ENCODE results near the gene DSTYK. TPM values are rescaled to one million over a fixed set of nuclear protein-coding genes. Genes with fewer than 3 reads are reported as not detected.

DSTYK gene
- total and polyA plus RNA-seq, 2 donors (not counting 3 experiments of a cell fraction or from before 2014, with no cell fraction given), result 3.6 to 8.7 TPM

DNA sequence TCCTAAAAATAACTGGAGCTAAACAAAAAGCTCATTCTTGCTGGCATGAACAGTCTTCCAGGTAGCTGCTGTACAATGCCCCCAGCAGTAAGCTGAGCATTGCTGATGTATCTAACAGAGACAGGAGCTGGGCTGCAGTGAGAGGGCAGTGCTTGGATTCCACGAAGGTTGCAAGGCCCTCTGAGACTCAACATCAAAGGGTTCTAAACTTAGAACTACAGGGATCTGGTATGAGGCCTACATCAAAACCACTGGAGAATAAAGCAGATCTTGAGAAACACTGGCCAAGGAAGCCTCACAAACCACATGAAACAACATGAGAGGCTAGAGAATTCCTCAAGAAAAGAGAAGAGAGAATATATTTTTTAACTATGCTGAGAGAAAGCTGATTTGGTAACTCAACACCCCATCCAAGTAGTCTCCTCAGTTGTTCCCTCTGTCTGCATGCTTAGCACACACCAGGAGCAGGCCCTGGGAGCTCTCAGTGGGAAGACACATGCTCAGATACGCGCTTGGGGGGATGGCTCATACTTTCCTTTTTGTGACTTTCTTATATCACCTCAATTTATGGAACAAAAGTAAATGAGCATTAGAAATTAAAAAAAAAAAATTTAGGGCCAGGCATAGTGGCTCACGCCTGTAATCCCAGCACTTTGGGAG is 27.7 kb downstream of the DSTYK start:
- H2AFZ ChIP-seq (ENCODE audit: low read depth, low read length), result no peak overlapping the region
- H3K4me1 ChIP-seq (ENCODE audit: control insufficient read depth, extremely low read depth, insufficient read depth, low read length), result peaks cover 8% of the 10 kb centered on the region
- H4K20me1 ChIP-seq (replicated peaks; ENCODE audit: control insufficient read depth, extremely low read depth, insufficient read depth, low read length), result no peaks in the 10 kb centered on the region
- dilution Hi-C loops (cut with MboI; ENCODE audit: extremely low pct_ligation_motif_present, low sequenced_read_pairs) (no loop called here), intact Hi-C loops (cut with micrococcal nuclease) (no loop called here)
- CTCF ChIA-PET, result no interaction called here
- no peak overlapping the region for H3K4me2 ChIP-seq (ENCODE audit: insufficient read depth, low read length)
- no peaks in the 10 kb centered on the region for H3K79me2 ChIP-seq (ENCODE audit: control insufficient read depth, insufficient read depth, low read length)
- peaks cover 3% of the 10 kb centered on the region in 2 experiments for H3K36me3 ChIP-seq (ENCODE audit: control insufficient read depth in 2 of 2, extremely low read depth in 1 of 2, insufficient read depth in 2 of 2, low read length in 2 of 2)
- BruUV-seq (replicated peaks), result no TSS peak
- no peak overlapping the region for H3K9ac ChIP-seq (replicated peaks; ENCODE audit: extremely low read depth, insufficient read depth, low read length)
- POLR2A ChIA-PET, result no interaction called here
- no peaks in the 10 kb centered on the region for H3K9me3 ChIP-seq (replicated peaks; ENCODE audit: control insufficient read depth, insufficient read depth, low read length)
- FAIRE-seq (peak; percentile 12), DNase-seq (ENCODE audit: low read depth, low spot score) (no peak)
- no peak overlapping the region for H3K27ac ChIP-seq (ENCODE audit: insufficient read depth, low read depth, low read length)
- no peaks in the 10 kb centered on the region for H3K27me3 ChIP-seq (ENCODE audit: control insufficient read depth in 2 of 2, insufficient read depth in 2 of 2, low read length in 2 of 2)
- no peak for TF ChIP-seq MYC (IDR thresholded peaks at IDR 0.05; ENCODE audit: low read depth, low read length)
- TF ChIP-seq EZH2 (IDR thresholded peaks at IDR 0.05; ENCODE audit: borderline replicate concordance, low read depth, low read length, severe bottlenecking), result no peak
- H3K4me3 ChIP-seq (replicated peaks in 1 of 3; ENCODE audit: insufficient read depth in 1 of 3, low read depth in 1 of 3, low read length in 3 of 3), result no peak overlapping the region
- no peaks in the 10 kb centered on the region for H3K9me1 ChIP-seq (replicated peaks; ENCODE audit: control insufficient read depth, extremely low read depth, insufficient read depth, low read length)

- no peak overlapping the region for H3K9ac ChIP-seq (replicated peaks; ENCODE audit: extremely low read depth, insufficient read depth, low read length)
- no peak overlapping the region for H3K27ac ChIP-seq (ENCODE audit: insufficient read depth, low read depth, low read length)
- no peak overlapping the region for H3K4me2 ChIP-seq (ENCODE audit: insufficient read depth, low read length)
- peaks cover 8% of the 10 kb centered on the region for H3K4me1 ChIP-seq (ENCODE audit: control insufficient read depth, extremely low read depth, insufficient read depth, low read length)
- H2AFZ ChIP-seq (ENCODE audit: low read depth, low read length), result no peak overlapping the region
- DNase-seq (ENCODE audit: low read depth, low spot score) (no peak), FAIRE-seq (no peak)
- no peaks in the 10 kb centered on the region for H3K79me2 ChIP-seq (ENCODE audit: control insufficient read depth, insufficient read depth, low read length)
- no peaks in the 10 kb centered on the region for H3K27me3 ChIP-seq (ENCODE audit: control insufficient read depth in 2 of 2, insufficient read depth in 2 of 2, low read length in 2 of 2)
- no peak overlapping the region for H3K4me3 ChIP-seq (replicated peaks in 1 of 3; ENCODE audit: insufficient read depth in 1 of 3, low read depth in 1 of 3, low read length in 3 of 3)
- BruUV-seq (replicated peaks), result no TSS peak
- TF ChIP-seq FOS (IDR thresholded peaks at IDR 0.05; ENCODE audit: borderline replicate concordance, insufficient read depth, low read length), result no peak
- no peak for TF ChIP-seq EZH2 (IDR thresholded peaks at IDR 0.05; ENCODE audit: borderline replicate concordance, low read depth, low read length, severe bottlenecking)
- no peak for TF ChIP-seq CTCF (IDR thresholded peaks at IDR 0.05; ENCODE audit: extremely low read depth in 1 of 2, insufficient read depth in 1 of 2, low read depth in 1 of 2, low read length in 2 of 2)
- no peak for TF ChIP-seq JUN (IDR thresholded peaks at IDR 0.05; ENCODE audit: borderline replicate concordance, insufficient read depth, insufficient read length, low read depth)
- TF ChIP-seq GATA2 (IDR thresholded peaks at IDR 0.05; ENCODE audit: insufficient read depth, insufficient read length, low read depth, low read length), result no peak
- TF ChIP-seq POLR2AphosphoS5 (IDR thresholded peaks at IDR 0.05; ENCODE audit: insufficient read depth, low read depth, low read length), result no peak
- TF ChIP-seq, protein P1, sequence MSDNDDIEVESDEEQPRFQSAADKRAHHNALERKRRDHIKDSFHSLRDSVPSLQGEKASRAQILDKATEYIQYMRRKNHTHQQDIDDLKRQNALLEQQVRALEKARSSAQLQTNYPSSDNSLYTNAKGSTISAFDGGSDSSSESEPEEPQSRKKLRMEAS (IDR thresholded peaks at IDR 0.05; ENCODE audit: insufficient read depth, insufficient read length), result no peak
- no peak for TF ChIP-seq POLR2A (IDR thresholded peaks at IDR 0.05; ENCODE audit: low read depth, low read length)
- no peak for TF ChIP-seq MYC (IDR thresholded peaks at IDR 0.05; ENCODE audit: low read depth, low read length)
- no peaks in the 10 kb centered on the region for H3K9me1 ChIP-seq (replicated peaks; ENCODE audit: control insufficient read depth, extremely low read depth, insufficient read depth, low read length)
- H4K20me1 ChIP-seq (replicated peaks; ENCODE audit: control insufficient read depth, extremely low read depth, insufficient read depth, low read length), result no peaks in the 10 kb centered on the region
- peaks cover 3% of the 10 kb centered on the region in 2 experiments for H3K36me3 ChIP-seq (ENCODE audit: control insufficient read depth in 2 of 2, extremely low read depth in 1 of 2, insufficient read depth in 2 of 2, low read length in 2 of 2)
- intact Hi-C loops (cut with micrococcal nuclease), result no loop called here
- no peaks in the 10 kb centered on the region for H3K9me3 ChIP-seq (replicated peaks; ENCODE audit: control insufficient read depth, insufficient read depth, low read length)
- ChIA-PET CTCF (no interaction called here), POLR2A (no interaction called here)
- dilution Hi-C loops (cut with MboI; ENCODE audit: extremely low pct_ligation_motif_present, low sequenced_read_pairs), result no loop called here
Measured at GRCh38 chr1:205182930-205183329, 28.6 kb downstream of the DSTYK start.
